HG03196 (cell line): ENCODE measurements around the gene IGF2BP2.
"Not testable (repeated sequence)": the region's sequence is repeated elsewhere in the genome, so short reads cannot be mapped to it uniquely, and the experiment has no call there.

ENCODE experiments used
- ATAC-seq: cut with Tn5 transposase; IDR thresholded peaks from one replicate; pipeline ENCODE4 v1.9.1; 2021; ENCODE audit not compliant: unreplicated experiment

The IGF2BP2 gene

GRCh38 chr3:185807445-185808068 is 17.3 kb downstream of the IGF2BP2 start:
- ATAC-seq: no peak

- not testable (repeated sequence) for ATAC-seq
Observed at GRCh38 chr3:185798831-185799110, 26.1 kb downstream of the IGF2BP2 start.

GRCh38 chr3:185797993-185798830 is 26.6 kb downstream of the IGF2BP2 start:
- ATAC-seq: no peak

GRCh38 chr3:185797108-185797881 is 27.5 kb downstream of the IGF2BP2 start:
- no peak for ATAC-seq

GRCh38 chr3:185796431-185797107 is 28.3 kb downstream of the IGF2BP2 start:
- no peak for ATAC-seq

- no peak for ATAC-seq
Observed at GRCh38 chr3:185793381-185793780, 31.5 kb downstream of the IGF2BP2 start.

- ATAC-seq: no peak
Observed at GRCh38 chr3:185792955-185793354, 31.9 kb downstream of the IGF2BP2 start.

GRCh38 chr3:185789891-185790830 is 34.7 kb downstream of the IGF2BP2 start:
- ATAC-seq: no peak

- no peak for ATAC-seq
Observed at GRCh38 chr3:185789134-185789533, 35.7 kb downstream of the IGF2BP2 start.

- ATAC-seq: no peak
Observed at GRCh38 chr3:185788292-185788691, 36.5 kb downstream of the IGF2BP2 start.

GRCh38 chr3:185786956-185787877 is 37.6 kb downstream of the IGF2BP2 start:
- ATAC-seq: no peak

- not testable (repeated sequence) for ATAC-seq
Observed at GRCh38 chr3:185786258-185786657, 38.6 kb downstream of the IGF2BP2 start.

GRCh38 chr3:185784317-185784716 is 40.5 kb downstream of the IGF2BP2 start:
- ATAC-seq: no peak

GRCh38 chr3:185781759-185782158 is 43.1 kb downstream of the IGF2BP2 start:
- no peak for ATAC-seq

GRCh38 chr3:185779461-185779860 is 45.4 kb downstream of the IGF2BP2 start:
- no peak for ATAC-seq

GRCh38 chr3:185778821-185779220 is 46.0 kb downstream of the IGF2BP2 start:
- ATAC-seq: no peak

GRCh38 chr3:185778094-185778493 is 46.7 kb downstream of the IGF2BP2 start:
- ATAC-seq: no peak

- ATAC-seq: no peak
Observed at GRCh38 chr3:185770109-185770508, 54.7 kb downstream of the IGF2BP2 start.

- not testable (repeated sequence) for ATAC-seq
Observed at GRCh38 chr3:185768578-185768982, 56.3 kb downstream of the IGF2BP2 start.
